PC-3 (cell line): Measurements from ENCODE around the gene STX2. TPM values are rescaled to one million over a fixed set of nuclear protein-coding genes. Genes with fewer than 3 reads are reported as not detected.
A peak's percentile ranks its signal among the peaks of the same experiment; 100 is the strongest.
"Not testable (repeated sequence)": the region's sequence is repeated elsewhere in the genome, so short reads cannot be mapped to it uniquely, and the experiment has no call there.

ENCODE experiments used
- ATAC-seq: fragments of 200-7000 bp; cut with Tn5 transposase; 2 replicates; pipeline ENCODE4 v1.9.1; 2020; ENCODE audit warnings: mild to moderate bottlenecking, moderate library complexity
- BruUV-seq: library from RNA; stranded (reverse); fragments of 400-500 nt; replicated peaks from 2 replicates; lab custom pipeline; 2021; lab: Mats Ljungman, UMichigan
- CTCF ChIA-PET: fragments of 300-600 bp; sonication (Branson Sonifier 250); formaldehyde crosslinking; loops from one replicate; lab custom pipeline; 2022; ENCODE audit warnings: antibody characterized with exemption; lab: Charles Lee
- POLR2A ChIA-PET: fragments of 300-600 bp; sonication (Branson Sonifier 250); formaldehyde crosslinking; loops from one replicate; lab custom pipeline; 2022; ENCODE audit warnings: antibody characterized with exemption; ENCODE audit not compliant: unreplicated experiment; lab: Charles Lee
- DNase-seq: peaks from one replicate; pipeline ENCODE4 v3.0.0-alpha.2; 2015
- H2AFZ ChIP-seq: fragments of 300-600 bp; sonication (generic); 2 replicates; pipeline ENCODE4 v1.6.0; 2016; ENCODE audit warnings: antibody characterized with exemption, low read length
- H3F3A ChIP-seq: fragments of 300-600 bp; sonication (generic); one replicate; pipeline ENCODE4 v1.6.0; 2017; ENCODE audit warnings: antibody characterized with exemption, low read length, control low read depth, mild to moderate bottlenecking; ENCODE audit not compliant: unreplicated experiment
- H3K27ac ChIP-seq: fragments of 300-600 bp; sonication (generic); 2 replicates; pipeline ENCODE4 v1.5.1; 2016; ENCODE audit warnings: mild to moderate bottlenecking, low read length
- H3K27me3 ChIP-seq: fragments of 300-600 bp; sonication (generic); 2 replicates; pipeline ENCODE4 v1.6.1; 2016; ENCODE audit warnings: low read length, mixed read lengths
- H3K36me3 ChIP-seq: fragments of 300-600 bp; sonication (generic); 2 replicates; pipeline ENCODE4 v1.6.1; 2016; ENCODE audit warnings: low read depth, mixed run types, low read length, mixed read lengths
- H3K4me1 ChIP-seq: fragments of 300-600 bp; sonication (generic); 2 replicates; pipeline ENCODE4 v1.5.1; 2016; ENCODE audit warnings: low read length; ENCODE audit not compliant: insufficient read depth
- H3K4me2 ChIP-seq: fragments of 300-600 bp; sonication (generic); 2 replicates; pipeline ENCODE4 v1.6.0; 2016; ENCODE audit warnings: low read length
- H3K4me3 ChIP-seq: fragments of 300-600 bp; sonication (generic); 2 replicates; pipeline ENCODE4 v1.5.1; 2016; ENCODE audit warnings: mild to moderate bottlenecking, low read length, mixed read lengths
- H3K79me2 ChIP-seq: fragments of 300-600 bp; sonication (generic); 2 replicates; pipeline ENCODE4 v1.6.1; 2017; ENCODE audit warnings: low read length, mixed read lengths
- H3K9ac ChIP-seq: fragments of 300-600 bp; sonication (generic); 2 replicates; pipeline ENCODE4 v1.6.0; 2016; ENCODE audit warnings: mild to moderate bottlenecking, low read length
- H3K9me2 ChIP-seq: fragments of 300-600 bp; sonication (generic); replicated peaks from 2 replicates; pipeline ENCODE4 v1.6.1; 2016; ENCODE audit warnings: mixed run types, low read length, mixed read lengths
- H3K9me3 ChIP-seq: fragments of 300-600 bp; sonication (generic); 2 replicates; pipeline ENCODE4 v1.6.1; 2016; ENCODE audit warnings: low read length, mixed read lengths
- H4K20me1 ChIP-seq: fragments of 300-600 bp; sonication (generic); 2 replicates; pipeline ENCODE4 v1.6.1; 2016; ENCODE audit warnings: low read length, mixed read lengths
- CTCF ChIP-seq: fragments of 300-600 bp; sonication (generic); conservative IDR thresholded peaks from 2 replicates; pipeline ENCODE4 v1.5.1; 2017; ENCODE audit warnings: antibody characterized with exemption, low read depth, mild to moderate bottlenecking, low read length
- EZH2 ChIP-seq: fragments of 300-600 bp; sonication (generic); IDR thresholded peaks from one replicate; pipeline ENCODE4 v1.6.1; 2017; ENCODE audit warnings: antibody characterized with exemption, mild to moderate bottlenecking, low read length; ENCODE audit not compliant: unreplicated experiment
- EZH2phosphoT487 ChIP-seq: fragments of 300-600 bp; sonication (generic); IDR thresholded peaks from 2 replicates; pipeline ENCODE4 v1.6.1; 2018; ENCODE audit warnings: mild to moderate bottlenecking, antibody characterized with exemption, low read length, borderline replicate concordance
- intact Hi-C: fragments of 100-400 bp; cut with micrococcal nuclease; formaldehyde crosslinking; loops from 2 replicates; pipeline ENCODE4 v1.9.0; 2023
- total RNA-seq: library from RNA; depleted of rRNA; stranded (reverse); fragments of >200 nt; gene quantifications from 2 replicates; pipeline ENCODE4 v1.2.3, GENCODE V29; 2014

STX2 gene
- total RNA-seq, 1 experiment from 2014 or later: 18.2 TPM

- ATAC-seq (no peak), DNase-seq (no peak)
- TF ChIP-seq EZH2phosphoT487 (no peak), EZH2 (no peak), CTCF (no peak)
- peaks cover 50% of the 10 kb centered on the region for H3K36me3 ChIP-seq
- intact Hi-C loops: no loop called here
- peaks cover 34% of the 10 kb centered on the region for H3F3A ChIP-seq
- no peak overlapping the region for H2AFZ ChIP-seq
- peaks cover 19% of the 10 kb centered on the region for H3K4me1 ChIP-seq
- no peak overlapping the region for H3K27ac ChIP-seq
- H3K4me2 ChIP-seq: no peak overlapping the region
- POLR2A ChIA-PET: no interaction called here
- H3K4me3 ChIP-seq: no peak overlapping the region
- H3K27me3 ChIP-seq: no peaks in the 10 kb centered on the region
- peaks cover 47% of the 10 kb centered on the region for H3K79me2 ChIP-seq
- peaks cover 62% of the 10 kb centered on the region for H4K20me1 ChIP-seq
- no peaks in the 10 kb centered on the region for H3K9me3 ChIP-seq
- BruUV-seq: no TSS peak
- no peaks in the 10 kb centered on the region for H3K9me2 ChIP-seq
- CTCF ChIA-PET: no interaction called here
- no peak overlapping the region for H3K9ac ChIP-seq
These were observed 37.2 kb upstream of the STX2 start for GRCh38 chr12:130876297-130876696.

GRCh38 chr12:130875708-130876107 is 36.7 kb upstream of the STX2 start:
- H3K9me2 ChIP-seq, H3K4me2 ChIP-seq, H3K27ac ChIP-seq, POLR2A ChIA-PET, DNase-seq, H3K9me3 ChIP-seq, intact Hi-C loops, H3K27me3 ChIP-seq, CTCF ChIA-PET, ATAC-seq, H3K9ac ChIP-seq, H2AFZ ChIP-seq, H3K4me3 ChIP-seq: not testable (repeated sequence)
- BruUV-seq: TSS peak; percentile 2
- Histone ChIP-seq H3F3A (peaks cover 34% of the 10 kb centered on the region), H3K36me3 (peaks cover 50% of the 10 kb centered on the region), H3K79me2 (peaks cover 50% of the 10 kb centered on the region), H3K4me1 (peaks cover 25% of the 10 kb centered on the region), H4K20me1 (peaks cover 62% of the 10 kb centered on the region)

GRCh38 chr12:130875193-130875592 is 36.1 kb upstream of the STX2 start:
- ChIA-PET POLR2A (no interaction called here), CTCF (no interaction called here)
- Histone ChIP-seq H3K27ac (no peak overlapping the region), H3K4me2 (peak overlapping the region; percentile 92; the same call in 1 of the 2 replicates), H3K4me1 (peaks cover 26% of the 10 kb centered on the region), H3K9me3 (no peaks in the 10 kb centered on the region), H3K36me3 (peaks cover 50% of the 10 kb centered on the region), H3K79me2 (peaks cover 50% of the 10 kb centered on the region), H2AFZ (no peak overlapping the region), H3K9ac (no peak overlapping the region), H3K4me3 (no peak overlapping the region), H3F3A (peaks cover 34% of the 10 kb centered on the region), H3K27me3 (no peaks in the 10 kb centered on the region), H4K20me1 (peaks cover 62% of the 10 kb centered on the region), H3K9me2 (no peaks in the 10 kb centered on the region)
- no peak for TF ChIP-seq EZH2phosphoT487
- no peak for TF ChIP-seq EZH2
- no peak for TF ChIP-seq CTCF
- ATAC-seq (no peak), DNase-seq (no peak)
- intact Hi-C loops: no loop called here
- BruUV-seq: no TSS peak
